Caco-2 (cell line): ENCODE results near the gene ZFHX3. TPM values are rescaled to one million over a fixed set of nuclear protein-coding genes. Genes with fewer than 3 reads are reported as not detected.

ENCODE experiments used
- BruUV-seq: library from RNA; stranded (reverse); fragments of 400-500 nt; replicated peaks from 2 replicates; lab custom pipeline; 2021; lab: Mats Ljungman, UMichigan
- CTCF ChIA-PET: fragments of 300-600 bp; sonication (Branson Sonifier 250); formaldehyde crosslinking; loops from one replicate; lab custom pipeline; 2022; ENCODE audit warnings: antibody characterized with exemption; lab: Charles Lee
- POLR2A ChIA-PET: fragments of 300-600 bp; sonication (Branson Sonifier 250); formaldehyde crosslinking; loops from one replicate; lab custom pipeline; 2022; ENCODE audit warnings: antibody characterized with exemption; lab: Charles Lee
- DNase-seq, 2 experiments: peaks; one replicate each; pipeline versions ENCODE4 v3.0.0 to v3.0.0-alpha.2; 2020 to 2022
- H3K27me3 ChIP-seq: replicated peaks from 2 replicates; pipeline ENCODE4 v1.6.0; 2011; ENCODE audit warnings: low read length; ENCODE audit not compliant: control insufficient read depth, insufficient read depth
- H3K36me3 ChIP-seq: 2 replicates; pipeline ENCODE4 v1.5.1; 2011; ENCODE audit warnings: low read length; ENCODE audit not compliant: control insufficient read depth, insufficient read depth
- H3K4me1 ChIP-seq: fragments of 250-450 bp; sonication (Bioruptor Pico); 2 replicates; pipeline ENCODE4 v1.5.1; 2020; ENCODE audit warnings: mild to moderate bottlenecking
- H3K4me3 ChIP-seq: 2 replicates; pipeline ENCODE4 v1.5.1; 2011; ENCODE audit warnings: low read depth, mild to moderate bottlenecking, control low read depth, low read length
- H3K9me3 ChIP-seq: fragments of 250-450 bp; sonication (Bioruptor Pico); 2 replicates; pipeline ENCODE4 v1.5.1; 2020; ENCODE audit warnings: mild to moderate bottlenecking, moderate library complexity
- H3K27ac Mint-ChIP-seq: one replicate; pipeline ENCODE4 v1.8.0; 2022; ENCODE audit warnings: mixed read lengths; ENCODE audit not compliant: unreplicated experiment
- H3K27me3 Mint-ChIP-seq: one replicate; pipeline ENCODE4 v1.8.0; 2022; ENCODE audit warnings: mixed read lengths; ENCODE audit not compliant: insufficient read depth, unreplicated experiment
- H3K36me3 Mint-ChIP-seq: one replicate; pipeline ENCODE4 v1.8.0; 2022; ENCODE audit warnings: mild to moderate bottlenecking, mixed read lengths; ENCODE audit not compliant: insufficient read depth, unreplicated experiment
- H3K4me1 Mint-ChIP-seq: one replicate; pipeline ENCODE4 v1.8.0; 2022; ENCODE audit warnings: low read depth, mixed read lengths; ENCODE audit not compliant: unreplicated experiment
- H3K4me3 Mint-ChIP-seq: one replicate; pipeline ENCODE4 v1.8.0; 2022; ENCODE audit warnings: mild to moderate bottlenecking, moderate library complexity, mixed read lengths; ENCODE audit not compliant: unreplicated experiment
- H3K9me3 Mint-ChIP-seq: one replicate; pipeline ENCODE4 v1.8.0; 2022; ENCODE audit warnings: mixed read lengths; ENCODE audit not compliant: unreplicated experiment
- intact Hi-C: fragments of 100-400 bp; cut with micrococcal nuclease; formaldehyde crosslinking; loops from one replicate; pipeline ENCODE4 v1.10.0; 2022; ENCODE audit not compliant: unreplicated experiment
- total RNA-seq: library from RNA; stranded (reverse); gene quantifications from 2 replicates; pipeline ENCODE4 v1.2.3, GENCODE V29; 2022
- TF ChIP-seq, protein P1 (sequence below), 2 experiments: fragments of 200-600 bp in 1 of 2; IDR thresholded peaks; 1 replicate in 1 of 2; 2 replicates in 1 of 2; pipeline versions ENCODE4 v1.5.1 to v1.8.0; 2011 to 2022; ENCODE audit warnings: antibody characterized with exemption in 1 of 2, control low read depth in 1 of 2, inconsistent platforms in 1 of 2, low read depth in 1 of 2, low read length in 1 of 2, mild to moderate bottlenecking in 1 of 2, moderate library complexity in 1 of 2; ENCODE audit not compliant: insufficient read depth in 1 of 2, severe bottlenecking in 1 of 2, unreplicated experiment in 1 of 2

The ZFHX3 gene
- total RNA-seq, 1 experiment from 2014 or later: 39.9 TPM

DNA sequence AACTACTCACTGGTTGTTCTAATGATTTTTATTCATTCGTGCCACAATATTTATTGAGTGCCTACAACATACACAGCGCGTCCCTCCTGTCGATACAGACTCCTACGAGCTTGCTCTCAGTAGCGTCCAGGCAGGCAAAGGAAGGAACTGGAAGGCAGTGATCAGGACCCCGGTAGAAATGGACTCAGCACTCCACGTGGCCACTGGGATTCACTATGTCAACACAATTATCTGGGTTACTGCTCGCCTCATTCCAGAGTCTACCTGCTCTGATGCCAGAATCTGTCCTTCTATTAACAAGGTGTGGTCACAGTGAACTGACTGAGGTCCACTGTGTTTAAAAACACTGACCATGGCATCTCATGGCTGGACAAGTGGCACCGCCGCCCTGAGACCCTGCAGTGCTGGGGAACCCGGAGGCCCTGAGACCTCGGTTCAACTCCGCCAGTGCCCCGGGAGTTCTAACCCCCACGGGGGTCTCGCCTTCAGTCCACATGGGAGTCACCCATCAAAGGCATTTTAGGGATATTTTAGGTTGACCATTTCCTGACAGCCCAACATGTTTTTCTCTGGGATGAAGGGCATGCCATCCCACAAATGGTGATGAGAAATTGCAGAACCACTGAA lies 71.4 kb downstream of the ZFHX3 start:
- H3K27me3 Mint-ChIP-seq: no peaks in the 10 kb centered on the region
- Histone ChIP-seq H3K4me1 (peaks cover 35% of the 10 kb centered on the region), H3K36me3 (no peaks in the 10 kb centered on the region), H3K9me3 (no peaks in the 10 kb centered on the region), H3K27me3 (no peaks in the 10 kb centered on the region), H3K4me3 (no peak overlapping the region)
- DNase-seq: peak; percentile 32 to 53
- CTCF ChIA-PET: interaction anchor here (0.6 kb wide), 1 partner anchor 1325 kb away, joined by 3 read pairs; no protein-coding TSS in a partner anchor
- POLR2A ChIA-PET: no interaction called here
- peaks cover 38% of the 10 kb centered on the region for H3K4me1 Mint-ChIP-seq
- no TSS peak for BruUV-seq
- intact Hi-C loops: no loop called here
- no peaks in the 10 kb centered on the region for H3K9me3 Mint-ChIP-seq
- peaks cover 36% of the 10 kb centered on the region for H3K36me3 Mint-ChIP-seq
- H3K27ac Mint-ChIP-seq: peak overlapping the region; percentile 24
- TF ChIP-seq, protein P1, sequence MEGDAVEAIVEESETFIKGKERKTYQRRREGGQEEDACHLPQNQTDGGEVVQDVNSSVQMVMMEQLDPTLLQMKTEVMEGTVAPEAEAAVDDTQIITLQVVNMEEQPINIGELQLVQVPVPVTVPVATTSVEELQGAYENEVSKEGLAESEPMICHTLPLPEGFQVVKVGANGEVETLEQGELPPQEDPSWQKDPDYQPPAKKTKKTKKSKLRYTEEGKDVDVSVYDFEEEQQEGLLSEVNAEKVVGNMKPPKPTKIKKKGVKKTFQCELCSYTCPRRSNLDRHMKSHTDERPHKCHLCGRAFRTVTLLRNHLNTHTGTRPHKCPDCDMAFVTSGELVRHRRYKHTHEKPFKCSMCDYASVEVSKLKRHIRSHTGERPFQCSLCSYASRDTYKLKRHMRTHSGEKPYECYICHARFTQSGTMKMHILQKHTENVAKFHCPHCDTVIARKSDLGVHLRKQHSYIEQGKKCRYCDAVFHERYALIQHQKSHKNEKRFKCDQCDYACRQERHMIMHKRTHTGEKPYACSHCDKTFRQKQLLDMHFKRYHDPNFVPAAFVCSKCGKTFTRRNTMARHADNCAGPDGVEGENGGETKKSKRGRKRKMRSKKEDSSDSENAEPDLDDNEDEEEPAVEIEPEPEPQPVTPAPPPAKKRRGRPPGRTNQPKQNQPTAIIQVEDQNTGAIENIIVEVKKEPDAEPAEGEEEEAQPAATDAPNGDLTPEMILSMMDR (IDR thresholded peaks at IDR 0.05; ENCODE audit: insufficient read depth in 1 of 2, low read depth in 1 of 2, low read length in 1 of 2, severe bottlenecking in 1 of 2, unreplicated experiment in 1 of 2): no peak
- no peak overlapping the region for H3K4me3 Mint-ChIP-seq

DNA sequence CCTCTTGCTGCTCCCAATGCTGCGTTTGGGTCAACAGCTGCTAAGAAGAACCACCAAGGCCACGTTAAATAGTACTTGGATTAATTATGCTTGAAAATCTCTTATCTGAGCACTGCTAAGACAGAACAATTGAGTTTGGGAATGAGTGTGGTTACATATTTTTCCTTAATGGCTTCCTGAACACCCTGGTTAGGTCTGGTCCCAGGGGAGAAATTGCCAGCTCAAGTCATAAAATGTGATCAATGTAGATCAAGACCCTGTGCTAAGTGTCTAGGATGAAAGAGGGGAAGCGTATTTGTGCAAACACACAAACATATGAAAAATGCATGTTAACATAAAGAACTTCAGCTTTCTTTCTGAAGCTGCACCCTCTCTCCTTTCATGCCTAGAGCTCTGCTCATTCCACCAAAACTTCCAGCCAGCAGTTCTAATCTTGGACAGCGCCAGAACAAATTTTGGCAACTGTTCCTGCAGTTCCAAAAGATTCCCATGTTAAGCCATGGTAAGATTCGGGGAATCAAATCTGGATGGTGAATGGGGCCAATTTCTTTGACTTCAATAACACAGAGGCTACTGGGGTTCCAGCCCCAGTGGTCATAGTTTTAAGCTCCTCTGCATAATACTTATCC lies 72.0 kb downstream of the ZFHX3 start:
- no peak for DNase-seq
- Histone ChIP-seq H3K9me3 (no peaks in the 10 kb centered on the region), H3K27me3 (no peaks in the 10 kb centered on the region), H3K36me3 (no peaks in the 10 kb centered on the region), H3K4me3 (no peak overlapping the region), H3K4me1 (peaks cover 35% of the 10 kb centered on the region)
- ChIA-PET POLR2A (no interaction called here), CTCF (interaction anchor here (0.6 kb wide), 1 partner anchor 1326 kb away, joined by 3 read pairs; no protein-coding TSS in a partner anchor)
- Mint-ChIP-seq H3K27me3 (no peaks in the 10 kb centered on the region), H3K36me3 (peaks cover 36% of the 10 kb centered on the region), H3K9me3 (no peaks in the 10 kb centered on the region), H3K27ac (peak overlapping the region; percentile 24), H3K4me3 (no peak overlapping the region), H3K4me1 (peaks cover 38% of the 10 kb centered on the region)
- intact Hi-C loops: no loop called here
- BruUV-seq: no TSS peak
- TF ChIP-seq, protein P1 (IDR thresholded peaks at IDR 0.05; ENCODE audit: insufficient read depth in 1 of 2, low read depth in 1 of 2, low read length in 1 of 2, severe bottlenecking in 1 of 2, unreplicated experiment in 1 of 2): no peak

DNA sequence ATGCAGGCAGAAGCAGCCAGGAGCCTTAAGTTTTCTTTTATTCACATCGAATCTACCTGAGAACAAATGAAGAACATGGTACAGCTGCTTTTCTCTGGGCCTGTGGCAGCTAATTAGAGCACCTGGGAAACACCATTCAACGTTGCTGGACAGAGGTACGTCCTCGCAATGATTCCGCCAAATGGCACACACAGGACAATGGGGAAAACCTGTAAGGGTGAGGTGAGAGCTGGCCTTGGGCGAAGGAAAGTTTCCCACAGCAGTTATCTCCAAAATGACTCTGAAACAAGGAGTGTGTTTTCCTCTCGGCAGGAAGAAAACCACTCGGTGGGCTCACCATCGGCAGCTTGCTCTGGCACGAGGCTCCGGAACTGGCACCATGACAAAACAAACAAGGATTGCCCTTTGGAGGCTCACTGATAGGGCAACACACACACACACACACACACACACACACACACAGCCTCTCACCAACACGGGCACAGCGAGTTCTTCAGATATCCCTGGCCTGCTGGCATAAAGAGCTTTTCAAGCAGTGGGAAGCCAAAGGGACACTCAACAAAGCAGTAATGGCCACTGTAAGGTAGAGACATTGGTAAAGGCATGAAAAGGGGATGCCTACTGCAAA lies 73.7 kb downstream of the ZFHX3 start:
- H3K9me3 Mint-ChIP-seq: no peaks in the 10 kb centered on the region
- H3K27me3 Mint-ChIP-seq: no peaks in the 10 kb centered on the region
- no peak overlapping the region for H3K4me3 ChIP-seq
- ChIA-PET POLR2A (no interaction called here), CTCF (interaction anchor here (1.1 kb wide), 1 partner anchor 38 kb away, joined by 3 read pairs; no protein-coding TSS in a partner anchor)
- no peak overlapping the region for H3K4me3 Mint-ChIP-seq
- DNase-seq: no peak
- H3K4me1 ChIP-seq: peaks cover 31% of the 10 kb centered on the region
- no peak overlapping the region for H3K27ac Mint-ChIP-seq
- peaks cover 35% of the 10 kb centered on the region for H3K4me1 Mint-ChIP-seq
- H3K36me3 ChIP-seq: no peaks in the 10 kb centered on the region
- BruUV-seq: no TSS peak
- no peaks in the 10 kb centered on the region for H3K9me3 ChIP-seq
- H3K36me3 Mint-ChIP-seq: peaks cover 30% of the 10 kb centered on the region
- intact Hi-C loops: no loop called here
- H3K27me3 ChIP-seq: no peaks in the 10 kb centered on the region
- TF ChIP-seq, protein P1 (IDR thresholded peaks at IDR 0.05; ENCODE audit: insufficient read depth in 1 of 2, low read depth in 1 of 2, low read length in 1 of 2, severe bottlenecking in 1 of 2, unreplicated experiment in 1 of 2): no peak
